Measurements from ENCODE around the gene DENND5B. TPM values are rescaled to one million over a fixed set of nuclear protein-coding genes. Genes with fewer than 3 reads are reported as not detected.

DENND5B gene
- total RNA-seq, 4 donors from 2014 or later: 4.4 to 25.1 (median 16.3) TPM

DNA sequence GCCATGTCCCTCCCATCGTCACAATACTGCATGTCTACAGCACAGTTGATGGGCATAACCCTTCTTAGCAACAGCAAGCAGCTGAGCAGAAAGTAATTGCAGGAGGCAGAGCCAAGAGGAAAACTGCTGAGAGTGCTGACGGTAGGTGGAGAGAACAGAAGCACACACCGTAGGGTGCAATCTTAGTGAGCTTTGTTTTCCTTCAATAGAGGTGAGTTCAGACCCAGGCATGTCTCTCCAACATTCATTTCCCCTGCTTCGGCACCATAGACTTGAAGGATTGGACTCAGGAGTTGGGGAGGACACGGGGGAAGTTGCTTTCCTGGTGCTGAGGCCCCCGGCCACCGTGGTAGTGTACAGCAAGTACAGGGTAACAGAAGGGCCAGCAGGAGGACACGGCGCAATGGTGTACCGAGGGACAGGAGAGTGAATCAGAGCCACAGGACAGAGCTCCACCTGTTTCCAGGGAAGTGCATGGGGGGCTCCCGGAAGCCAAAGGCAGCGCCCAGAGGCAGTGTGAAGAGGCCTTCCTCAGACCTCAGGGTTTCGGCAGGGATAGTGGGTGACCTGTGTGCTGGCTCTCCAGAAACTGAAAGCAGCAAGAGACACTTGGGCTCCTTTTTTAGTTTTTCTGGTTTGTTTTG is 228.7 kb downstream of the DENND5B start:
- Histone ChIP-seq H3K27me3 (no peaks in the 10 kb centered on the region), H3K9me3 (no peaks in the 10 kb centered on the region), H3K27ac (peak overlapping the region; percentile 65 to 80 (median 74)), H3K4me3 (peak overlapping the region in 1 of 4 donors; percentile 21), H3K36me3 (no peaks in the 10 kb centered on the region), H3K4me1 (peaks cover 4 to 19% (median 13%) of the 10 kb centered on the region in 4 donors)
- peak; percentile 58 for DNase-seq
- intact Hi-C loops (cut with DNase I; ENCODE audit: low total_unique reads): no loop called here
- 31 to 34% methylated on average over 2 to 13 of the region's 13 CpGs for WGBS, 2 donors (ENCODE audit: low coverage in 1 of 2)
- in situ Hi-C loops (cut with MboI; ENCODE audit: low pct_ligation_motif_present in 1 of 4, low pct_unique_long_range_greater_than_20kb in 1 of 4, low sequenced_read_pairs in 3 of 4): no loop called here
- TF ChIP-seq POLR2A (IDR thresholded peaks at IDR 0.05): peak; percentile 54
- TF ChIP-seq POLR2AphosphoS5 (IDR thresholded peaks at IDR 0.05): peak in 2 of 3 donors; percentile 50 to 76
- TF ChIP-seq EP300 (IDR thresholded peaks at IDR 0.05; ENCODE audit: low read depth): no peak
- TF ChIP-seq, protein P1, sequence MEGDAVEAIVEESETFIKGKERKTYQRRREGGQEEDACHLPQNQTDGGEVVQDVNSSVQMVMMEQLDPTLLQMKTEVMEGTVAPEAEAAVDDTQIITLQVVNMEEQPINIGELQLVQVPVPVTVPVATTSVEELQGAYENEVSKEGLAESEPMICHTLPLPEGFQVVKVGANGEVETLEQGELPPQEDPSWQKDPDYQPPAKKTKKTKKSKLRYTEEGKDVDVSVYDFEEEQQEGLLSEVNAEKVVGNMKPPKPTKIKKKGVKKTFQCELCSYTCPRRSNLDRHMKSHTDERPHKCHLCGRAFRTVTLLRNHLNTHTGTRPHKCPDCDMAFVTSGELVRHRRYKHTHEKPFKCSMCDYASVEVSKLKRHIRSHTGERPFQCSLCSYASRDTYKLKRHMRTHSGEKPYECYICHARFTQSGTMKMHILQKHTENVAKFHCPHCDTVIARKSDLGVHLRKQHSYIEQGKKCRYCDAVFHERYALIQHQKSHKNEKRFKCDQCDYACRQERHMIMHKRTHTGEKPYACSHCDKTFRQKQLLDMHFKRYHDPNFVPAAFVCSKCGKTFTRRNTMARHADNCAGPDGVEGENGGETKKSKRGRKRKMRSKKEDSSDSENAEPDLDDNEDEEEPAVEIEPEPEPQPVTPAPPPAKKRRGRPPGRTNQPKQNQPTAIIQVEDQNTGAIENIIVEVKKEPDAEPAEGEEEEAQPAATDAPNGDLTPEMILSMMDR (IDR thresholded peaks at IDR 0.05): peak in 1 of 5 experiments; percentile 25

DNA sequence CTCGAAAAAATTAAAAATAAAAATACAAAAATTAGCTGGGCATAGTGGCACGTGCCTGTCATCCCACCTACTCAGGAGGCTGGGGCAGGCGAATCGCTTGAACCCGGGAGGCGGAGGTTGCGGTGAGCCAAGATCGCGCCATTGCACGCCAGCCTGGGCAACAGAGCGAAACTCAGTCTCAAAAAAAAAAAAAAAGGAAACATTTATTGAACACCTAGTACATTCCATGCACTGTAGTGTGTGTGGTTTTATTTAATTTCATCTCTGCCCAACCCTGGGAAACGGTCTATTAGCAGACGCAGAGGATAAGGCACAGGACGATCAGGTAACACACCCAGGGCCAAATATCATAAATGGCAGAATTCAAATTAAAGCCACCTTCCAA is 229.2 kb downstream of the DENND5B start:
- in situ Hi-C loops (cut with MboI; ENCODE audit: low pct_ligation_motif_present in 1 of 4, low pct_unique_long_range_greater_than_20kb in 1 of 4, low sequenced_read_pairs in 3 of 4) (no loop called here), intact Hi-C loops (cut with DNase I; ENCODE audit: low total_unique reads) (no loop called here)
- TF ChIP-seq, protein P1 (IDR thresholded peaks at IDR 0.05): no peak
- TF ChIP-seq POLR2A (IDR thresholded peaks at IDR 0.05) (no peak), POLR2AphosphoS5 (IDR thresholded peaks at IDR 0.05) (no peak), EP300 (IDR thresholded peaks at IDR 0.05; ENCODE audit: low read depth) (no peak)
- Histone ChIP-seq H3K4me1 (peaks cover 4 to 19% (median 13%) of the 10 kb centered on the region in 4 donors), H3K36me3 (no peaks in the 10 kb centered on the region), H3K27me3 (no peaks in the 10 kb centered on the region), H3K27ac (peak overlapping the region; percentile 65 to 80 (median 74)), H3K4me3 (no peak overlapping the region), H3K9me3 (no peaks in the 10 kb centered on the region)
- no peak for DNase-seq
- WGBS, 2 donors (ENCODE audit: low coverage in 1 of 2): 78 to 81% methylated on average over 14 of the region's 14 CpGs

DNA sequence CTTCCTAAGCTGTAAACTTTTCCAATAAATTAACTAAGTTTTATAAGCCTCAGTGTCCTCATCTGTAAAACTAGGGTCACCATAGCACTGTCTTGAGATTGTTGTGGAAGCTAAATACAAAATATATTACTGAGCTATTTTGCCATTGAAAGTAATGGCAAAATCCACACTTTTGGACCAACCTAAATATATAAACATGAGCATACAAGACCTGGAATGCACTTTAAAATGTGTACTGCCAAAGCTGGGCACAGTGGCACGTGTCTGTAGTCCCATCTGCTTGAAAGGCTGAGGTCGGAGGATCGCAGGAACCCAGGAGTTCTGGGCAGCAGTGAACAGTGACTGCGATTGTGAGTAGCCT is 235.2 kb downstream of the DENND5B start:
- intact Hi-C loops (cut with DNase I; ENCODE audit: low total_unique reads) (no loop called here), in situ Hi-C loops (cut with MboI; ENCODE audit: low pct_ligation_motif_present in 1 of 4, low pct_unique_long_range_greater_than_20kb in 1 of 4, low sequenced_read_pairs in 3 of 4) (no loop called here)
- no peak overlapping the region for H3K4me3 ChIP-seq
- TF ChIP-seq EP300 (IDR thresholded peaks at IDR 0.05; ENCODE audit: low read depth) (no peak), POLR2AphosphoS5 (IDR thresholded peaks at IDR 0.05) (no peak), POLR2A (IDR thresholded peaks at IDR 0.05) (no peak)
- TF ChIP-seq, protein P1 (IDR thresholded peaks at IDR 0.05): no peak
- no peak for DNase-seq
- peak overlapping the region; percentile 60 to 73 (median 68) for H3K27ac ChIP-seq
- no peaks in the 10 kb centered on the region for H3K27me3 ChIP-seq
- WGBS, 2 donors (ENCODE audit: low coverage in 1 of 2): 41% methylated on average over 3 of the region's 4 CpGs; no CpG with 5 or more reads in 1 of the 2 donors
- no peaks in the 10 kb centered on the region for H3K36me3 ChIP-seq
- no peaks in the 10 kb centered on the region for H3K9me3 ChIP-seq
- H3K4me1 ChIP-seq: peaks cover 4 to 30% (median 8%) of the 10 kb centered on the region in 4 donors

DNA sequence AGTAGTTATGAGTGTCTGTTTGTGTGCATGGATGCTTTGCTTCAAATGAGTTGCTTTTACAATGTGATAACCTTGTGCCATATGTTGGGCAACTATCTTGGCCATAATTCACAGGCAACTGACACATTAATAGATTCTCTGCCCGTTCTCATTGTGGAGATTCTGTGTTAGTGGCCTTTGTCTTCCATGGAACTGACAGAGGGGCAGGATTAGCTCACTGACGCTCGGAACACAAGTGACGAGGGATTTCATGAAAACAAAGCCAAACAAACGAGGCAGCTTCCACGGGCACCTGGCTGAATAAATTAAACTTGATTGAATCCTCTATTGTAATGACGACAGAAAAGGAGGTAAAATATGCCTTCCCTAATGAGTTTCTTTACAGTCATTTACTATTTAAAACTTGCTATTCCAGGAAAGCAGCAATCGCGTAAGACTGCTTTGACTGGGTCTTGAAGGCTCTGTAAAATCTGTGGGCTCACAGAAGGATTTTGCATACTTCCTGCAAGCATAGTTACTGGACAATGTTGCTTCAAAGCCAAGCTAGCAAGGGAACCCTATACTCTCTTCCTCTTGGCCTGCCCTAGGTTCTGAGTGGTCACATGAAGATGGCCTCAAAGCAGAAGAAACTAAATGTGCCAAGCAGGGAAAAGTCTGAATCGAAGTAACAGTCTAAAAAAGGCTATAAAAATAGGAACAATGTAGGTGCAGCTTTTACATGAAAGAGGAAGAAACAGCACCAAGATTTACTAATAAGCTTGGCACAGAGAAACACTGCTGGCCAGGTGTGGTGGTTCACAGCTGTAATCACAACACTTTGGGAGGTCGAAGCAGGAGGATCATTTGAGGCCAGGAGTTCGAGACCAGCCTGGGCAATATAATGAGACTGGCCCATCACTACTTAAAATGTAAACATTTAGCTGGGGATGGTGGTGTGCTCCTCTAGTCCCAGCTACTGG is 236.9 kb downstream of the DENND5B start:
- Histone ChIP-seq H3K27ac (peak overlapping the region; percentile 44 to 73 (median 64)), H3K27me3 (no peaks in the 10 kb centered on the region), H3K4me3 (no peak overlapping the region), H3K4me1 (peaks cover 4 to 30% (median 8%) of the 10 kb centered on the region in 4 donors), H3K36me3 (no peaks in the 10 kb centered on the region), H3K9me3 (no peaks in the 10 kb centered on the region)
- WGBS, 2 donors (ENCODE audit: low coverage in 1 of 2): 29 to 41% methylated on average over 10 to 12 of the region's 12 CpGs
- in situ Hi-C loops (cut with MboI; ENCODE audit: low pct_ligation_motif_present in 1 of 4, low pct_unique_long_range_greater_than_20kb in 1 of 4, low sequenced_read_pairs in 3 of 4): no loop called here
- intact Hi-C loops (cut with DNase I; ENCODE audit: low total_unique reads): no loop called here
- TF ChIP-seq, protein P1 (IDR thresholded peaks at IDR 0.05): no peak
- TF ChIP-seq POLR2AphosphoS5 (IDR thresholded peaks at IDR 0.05) (no peak), EP300 (IDR thresholded peaks at IDR 0.05; ENCODE audit: low read depth) (no peak), POLR2A (IDR thresholded peaks at IDR 0.05) (no peak)
- DNase-seq: no peak
